Uterus (tissue), 4 donors: ENCODE data around the gene UNC119B. TPM values are rescaled to one million over a fixed set of nuclear protein-coding genes. Genes with fewer than 3 reads are reported as not detected.
A peak's percentile ranks its signal among the peaks of the same experiment; 100 is the strongest.

Experiments
- DNase-seq, 2 donors: peaks; one replicate each; pipeline ENCODE4 v3.0.0-alpha.2; 2019 to 2020
- H3K27ac ChIP-seq, 2 donors: fragments of 200-600 bp; sonication (generic); 1 replicate in 1 of 2; 2 replicates in 1 of 2; pipeline ENCODE4 v1.5.1; 2016 to 2018
- H3K27me3 ChIP-seq, 2 donors: fragments of 200-600 bp; sonication (generic); one replicate each; pipeline ENCODE4 v1.5.1; 2018 to 2019; ENCODE audit warnings: control low read depth in 1 of 2
- H3K36me3 ChIP-seq, 2 donors: fragments of 200-600 bp; sonication (generic); one replicate each; pipeline ENCODE4 v1.5.1; 2019; ENCODE audit warnings: control low read depth in 1 of 2
- H3K4me1 ChIP-seq, 2 donors: fragments of 200-600 bp; sonication (generic); one replicate each; pipeline ENCODE4 v1.5.1; 2018 to 2019; ENCODE audit warnings: control low read depth in 1 of 2
- H3K4me3 ChIP-seq, 2 donors: fragments of 200-600 bp; sonication (generic); 1 replicate in 1 of 2; 2 replicates in 1 of 2; pipeline ENCODE4 v1.5.1; 2018 to 2019; ENCODE audit warnings: mild to moderate bottlenecking in 1 of 2
- H3K9me3 ChIP-seq, 2 donors: fragments of 200-600 bp; sonication (generic); one replicate each; pipeline ENCODE4 v1.5.1; 2019; ENCODE audit warnings: control low read depth in 1 of 2
- CTCF ChIP-seq, 4 experiments: fragments of 200-600 bp in 2 of 4; fragments of 450-650 bp in 2 of 4; sonication (generic) in 2 of 4; IDR thresholded peaks; one replicate each; pipeline ENCODE4 v1.5.1; 2016 to 2019; ENCODE audit warnings: antibody characterized with exemption in 4 of 4, mild to moderate bottlenecking in 2 of 4, moderate library complexity in 1 of 4
- POLR2A ChIP-seq, 2 donors: fragments of 450-650 bp; IDR thresholded peaks; one replicate each; pipeline ENCODE4 v1.6.1; 2016; ENCODE audit warnings: antibody characterized with exemption in 2 of 2, mild to moderate bottlenecking in 1 of 2, moderate library complexity in 1 of 2
- intact Hi-C: fragments of 100-400 bp; cut with DNase I; formaldehyde crosslinking; loops from one replicate; pipeline ENCODE4 v1.15.1; 2023; ENCODE audit warnings: low total_unique reads
- total RNA-seq, 4 donors: library from RNA; depleted of rRNA in 3 of 4; stranded (reverse); fragments of >200 nt in 3 of 4; gene quantifications; one replicate each; pipeline versions ENCODE4 v1.1.0 to v1.2.4, GENCODE V29; 2014 to 2023
- donor health status: DM: yes; HTN: yes; CAD: no.

UNC119B gene
- total RNA-seq, 4 donors from 2014 or later: 13.8 to 44.8 (median 32.1) TPM

GRCh38 chr12:120689397-120690082, 20.7 kb upstream of the UNC119B start:
- Histone ChIP-seq H3K4me3 (no peak overlapping the region), H3K27me3 (no peaks in the 10 kb centered on the region), H3K4me1 (peaks cover 0 to 9% of the 10 kb centered on the region in 2 donors), H3K27ac (peak overlapping the region in 1 of 2 donors; percentile 95), H3K36me3 (no peaks in the 10 kb centered on the region), H3K9me3 (no peaks in the 10 kb centered on the region)
- DNase-seq: no peak
- TF ChIP-seq CTCF (IDR thresholded peaks at IDR 0.05): no peak
- TF ChIP-seq POLR2A (IDR thresholded peaks at IDR 0.05): no peak
- intact Hi-C loops: no loop called here

GRCh38 chr12:120690083-120690450, 20.2 kb upstream of the UNC119B start:
- intact Hi-C loops: no loop called here
- Histone ChIP-seq H3K27ac (peak overlapping the region in 1 of 2 donors; percentile 3), H3K4me3 (no peak overlapping the region), H3K9me3 (no peaks in the 10 kb centered on the region), H3K4me1 (peaks cover 0 to 9% of the 10 kb centered on the region in 2 donors), H3K36me3 (no peaks in the 10 kb centered on the region), H3K27me3 (no peaks in the 10 kb centered on the region)
- no peak for DNase-seq
- TF ChIP-seq POLR2A (IDR thresholded peaks at IDR 0.05) (no peak), CTCF (IDR thresholded peaks at IDR 0.05) (no peak)

- H3K4me1 ChIP-seq: peaks cover 0 to 9% of the 10 kb centered on the region in 2 donors
Observed at GRCh38 chr12:120690978-120691377, 19.3 kb upstream of the UNC119B start.

GRCh38 chr12:120692524-120693033, 17.7 kb upstream of the UNC119B start:
- intact Hi-C loops: no loop called here
- peaks cover 0 to 9% of the 10 kb centered on the region in 2 donors for H3K4me1 ChIP-seq

More at GRCh38 chr12:120690978-120691377, 19.3 kb upstream of the UNC119B start:
- intact Hi-C loops: no loop called here
- Histone ChIP-seq H3K36me3 (no peaks in the 10 kb centered on the region), H3K27ac (peak overlapping the region in 1 of 2 donors; percentile 59), H3K4me3 (no peak overlapping the region), H3K9me3 (no peaks in the 10 kb centered on the region), H3K27me3 (no peaks in the 10 kb centered on the region)
- DNase-seq: no peak
- TF ChIP-seq POLR2A (IDR thresholded peaks at IDR 0.05) (no peak), CTCF (IDR thresholded peaks at IDR 0.05) (no peak)

More at GRCh38 chr12:120692524-120693033, 17.7 kb upstream of the UNC119B start:
- no peak for DNase-seq
- TF ChIP-seq CTCF (IDR thresholded peaks at IDR 0.05): no peak
- no peak for TF ChIP-seq POLR2A (IDR thresholded peaks at IDR 0.05)
- peak overlapping the region in 1 of 2 donors; percentile 25 for H3K27ac ChIP-seq
- H3K4me3 ChIP-seq: no peak overlapping the region
- no peaks in the 10 kb centered on the region for H3K36me3 ChIP-seq
- no peaks in the 10 kb centered on the region for H3K27me3 ChIP-seq
- no peaks in the 10 kb centered on the region for H3K9me3 ChIP-seq
